GM21423 (cell line): ENCODE data around the gene SLC12A6.
"Not testable (repeated sequence)": the region's sequence is repeated elsewhere in the genome, so short reads cannot be mapped to it uniquely, and the experiment has no call there.

Source experiments
- ATAC-seq: cut with Tn5 transposase; IDR thresholded peaks from one replicate; pipeline ENCODE4 v1.9.1; 2021; ENCODE audit warnings: mild to moderate bottlenecking, moderate library complexity; ENCODE audit not compliant: unreplicated experiment

SLC12A6 gene

GRCh38 chr15:34209421-34210282, 127.9 kb downstream of the SLC12A6 start, which contains the start of gene KATNBL1:
KATNBL1 (minus strand) TSS chr15:34210096; CDS start chr15:34163676, 46,420 bp downstream.
- peak; percentile 96 for ATAC-seq

- no peak for ATAC-seq
These were observed 131.6 kb downstream of the SLC12A6 start for GRCh38 chr15:34206011-34206410.

GRCh38 chr15:34203936-34204335, 133.6 kb downstream of the SLC12A6 start:
- no peak for ATAC-seq

- ATAC-seq = no peak
These were observed 134.3 kb downstream of the SLC12A6 start for GRCh38 chr15:34203305-34203704.

GRCh38 chr15:34193272-34193671, 144.3 kb downstream of the SLC12A6 start:
- ATAC-seq = not testable (repeated sequence)

- ATAC-seq = no peak
These were observed 148.9 kb downstream of the SLC12A6 start for GRCh38 chr15:34188711-34189110.

GRCh38 chr15:34185666-34186065, 151.9 kb downstream of the SLC12A6 start:
- ATAC-seq = no peak

GRCh38 chr15:34182942-34183341, 154.6 kb downstream of the SLC12A6 start:
- no peak for ATAC-seq
